NOMO-1 (cell line): ENCODE results near the gene RASSF4.

Source experiments
- DNase-seq, 2 experiments: peaks; one replicate each; lab custom pipeline; 2025; ENCODE audit not compliant: unreplicated experiment in 2 of 2; lab: John Stamatoyannopoulos, UW

RASSF4 gene

GRCh38 chr10:44959247-44960087, at the start of gene RASSF4:
Gene RASSF4 (plus strand): TSS chr10:44959802. CDS start chr10:44970203, 10,401 bp downstream.
- peak; percentile 76 to 88 for DNase-seq

- DNase-seq: no peak
Measured at GRCh38 chr10:44909910-44910309, 49.7 kb upstream of the RASSF4 start.

GRCh38 chr10:44910602-44911001, 49.0 kb upstream of the RASSF4 start:
- DNase-seq: no peak

GRCh38 chr10:44911081-44911540, 48.5 kb upstream of the RASSF4 start, which contains the start of gene TMEM72:
Gene TMEM72 (plus strand): TSS chr10:44911337. CDS start chr10:44911513, 176 bp downstream.
- no peak for DNase-seq

- DNase-seq: no peak
Measured at GRCh38 chr10:44911951-44912350, 47.7 kb upstream of the RASSF4 start.

- peak; percentile 87 to 88 for DNase-seq
Measured at GRCh38 chr10:44913350-44914081, 46.1 kb upstream of the RASSF4 start.

GRCh38 chr10:44914891-44915290, 44.7 kb upstream of the RASSF4 start:
- DNase-seq: no peak

- DNase-seq: no peak
Measured at GRCh38 chr10:44916429-44916828, 43.2 kb upstream of the RASSF4 start.

GRCh38 chr10:44917848-44918247, 41.8 kb upstream of the RASSF4 start:
- DNase-seq: no peak

- no peak for DNase-seq
Measured at GRCh38 chr10:44920252-44920651, 39.4 kb upstream of the RASSF4 start.

GRCh38 chr10:44921061-44921460, 38.5 kb upstream of the RASSF4 start:
- no peak for DNase-seq

- no peak for DNase-seq
Measured at GRCh38 chr10:44921506-44921905, 38.1 kb upstream of the RASSF4 start.

GRCh38 chr10:44922021-44922420, 37.6 kb upstream of the RASSF4 start:
- DNase-seq: no peak

GRCh38 chr10:44922796-44923545, 36.6 kb upstream of the RASSF4 start:
- DNase-seq: no peak

GRCh38 chr10:44923611-44924010, 36.0 kb upstream of the RASSF4 start:
- no peak for DNase-seq

GRCh38 chr10:44924261-44925040, 35.2 kb upstream of the RASSF4 start:
- no peak for DNase-seq

GRCh38 chr10:44925224-44925623, 34.4 kb upstream of the RASSF4 start:
- DNase-seq: peak; percentile 25 to 44

- no peak for DNase-seq
Measured at GRCh38 chr10:44925811-44926750, 33.5 kb upstream of the RASSF4 start.

GRCh38 chr10:44926751-44927351, 32.8 kb upstream of the RASSF4 start:
- DNase-seq: no peak
